ENCODE measurements around the gene DGKQ.

GRCh38 chr4:957231-957580 is 16.2 kb downstream of the DGKQ start:
- TF ChIP-seq, protein P1, sequence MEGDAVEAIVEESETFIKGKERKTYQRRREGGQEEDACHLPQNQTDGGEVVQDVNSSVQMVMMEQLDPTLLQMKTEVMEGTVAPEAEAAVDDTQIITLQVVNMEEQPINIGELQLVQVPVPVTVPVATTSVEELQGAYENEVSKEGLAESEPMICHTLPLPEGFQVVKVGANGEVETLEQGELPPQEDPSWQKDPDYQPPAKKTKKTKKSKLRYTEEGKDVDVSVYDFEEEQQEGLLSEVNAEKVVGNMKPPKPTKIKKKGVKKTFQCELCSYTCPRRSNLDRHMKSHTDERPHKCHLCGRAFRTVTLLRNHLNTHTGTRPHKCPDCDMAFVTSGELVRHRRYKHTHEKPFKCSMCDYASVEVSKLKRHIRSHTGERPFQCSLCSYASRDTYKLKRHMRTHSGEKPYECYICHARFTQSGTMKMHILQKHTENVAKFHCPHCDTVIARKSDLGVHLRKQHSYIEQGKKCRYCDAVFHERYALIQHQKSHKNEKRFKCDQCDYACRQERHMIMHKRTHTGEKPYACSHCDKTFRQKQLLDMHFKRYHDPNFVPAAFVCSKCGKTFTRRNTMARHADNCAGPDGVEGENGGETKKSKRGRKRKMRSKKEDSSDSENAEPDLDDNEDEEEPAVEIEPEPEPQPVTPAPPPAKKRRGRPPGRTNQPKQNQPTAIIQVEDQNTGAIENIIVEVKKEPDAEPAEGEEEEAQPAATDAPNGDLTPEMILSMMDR (conservative IDR thresholded peaks at IDR 0.05; ENCODE audit: low read depth, low read length), result no peak
- TF ChIP-seq EZH2 (IDR thresholded peaks at IDR 0.05; ENCODE audit: low read length, unreplicated experiment), result no peak

Measured in PC-3 (cell line).